Hematopoietic multipotent progenitor cell treated with erythropoietin and hydrocortisone succinate and interleukin-3 and kit ligand, for 4 days (in vitro differentiated cells): Measurements from ENCODE around the gene ENPP1.
"Not testable (repeated sequence)": the region's sequence is repeated elsewhere in the genome, so short reads cannot be mapped to it uniquely, and the experiment has no call there.

Experiments
- DNase-seq: peaks from one replicate; pipeline ENCODE4 v3.0.0-alpha.2; 2015

ENPP1 gene

GRCh38 chr6:131885237-131885636 lies 77.4 kb downstream of the ENPP1 start:
- DNase-seq = no peak

- DNase-seq = no peak
Observed at GRCh38 chr6:131886517-131886916, 78.7 kb downstream of the ENPP1 start.

GRCh38 chr6:131890091-131890490 lies 82.3 kb downstream of the ENPP1 start:
- DNase-seq = no peak

- no peak for DNase-seq
Observed at GRCh38 chr6:131893198-131893597, 85.4 kb downstream of the ENPP1 start.

- DNase-seq = no peak
Observed at GRCh38 chr6:131894493-131895424, 86.9 kb downstream of the ENPP1 start.

GRCh38 chr6:131897050-131897435 lies 89.2 kb downstream of the ENPP1 start:
- DNase-seq = no peak

- DNase-seq = no peak
Observed at GRCh38 chr6:131897621-131898020, 89.8 kb downstream of the ENPP1 start.

- no peak for DNase-seq
Observed at GRCh38 chr6:131898718-131899117, 90.9 kb downstream of the ENPP1 start.

- no peak for DNase-seq
Observed at GRCh38 chr6:131900231-131900630, 92.4 kb downstream of the ENPP1 start.

GRCh38 chr6:131901326-131901873 lies 93.6 kb downstream of the ENPP1 start:
- not testable (repeated sequence) for DNase-seq

- not testable (repeated sequence) for DNase-seq
Observed at GRCh38 chr6:131903734-131904133, 95.9 kb downstream of the ENPP1 start.

- DNase-seq = not testable (repeated sequence)
Observed at GRCh38 chr6:131908787-131909186, 101.0 kb downstream of the ENPP1 start.

GRCh38 chr6:131909408-131910218 lies 101.8 kb downstream of the ENPP1 start:
- DNase-seq = peak; percentile 89

GRCh38 chr6:131910219-131910589 lies 102.4 kb downstream of the ENPP1 start:
- no peak for DNase-seq

GRCh38 chr6:131910956-131911355 lies 103.1 kb downstream of the ENPP1 start:
- DNase-seq = no peak

- DNase-seq = no peak
Observed at GRCh38 chr6:131911951-131912350, 104.1 kb downstream of the ENPP1 start.

GRCh38 chr6:131914234-131914633 lies 106.4 kb downstream of the ENPP1 start:
- no peak for DNase-seq

GRCh38 chr6:131914967-131915751 lies 107.3 kb downstream of the ENPP1 start:
- peak; percentile 90 for DNase-seq

- DNase-seq = not testable (repeated sequence)
Observed at GRCh38 chr6:131916091-131916796, 108.4 kb downstream of the ENPP1 start.

GRCh38 chr6:131916847-131917246 lies 109.0 kb downstream of the ENPP1 start:
- no peak for DNase-seq

GRCh38 chr6:131917318-131917717 lies 109.5 kb downstream of the ENPP1 start:
- peak; percentile 95 for DNase-seq
